IPS-11a (cell line): ENCODE measurements around the gene RABGGTA.

Experiments
- H3K4me3 ChIP-seq: one replicate; pipeline ENCODE4 v1.5.1; 2013; ENCODE audit warnings: low read depth, low read length, control low read depth

RABGGTA gene

GRCh38 chr14:24271134-24271833, at the start of gene RABGGTA:
TSS of gene RABGGTA (minus strand) at chr14:24271597. CDS start at chr14:24271115, 482 bp downstream.
- H3K4me3 ChIP-seq = peak within 1 kb of the TSS; percentile 84

GRCh38 chr14:24317141-24317928, 45.9 kb upstream of the RABGGTA start:
- no peak overlapping the region for H3K4me3 ChIP-seq

- no peak overlapping the region for H3K4me3 ChIP-seq
These were observed 45.2 kb upstream of the RABGGTA start for GRCh38 chr14:24316597-24316950.

GRCh38 chr14:24315807-24316596, 44.6 kb upstream of the RABGGTA start:
- no peak overlapping the region for H3K4me3 ChIP-seq

GRCh38 chr14:24315243-24315806, 43.9 kb upstream of the RABGGTA start:
- H3K4me3 ChIP-seq = no peak overlapping the region

- no peak overlapping the region for H3K4me3 ChIP-seq
These were observed 43.2 kb upstream of the RABGGTA start for GRCh38 chr14:24314377-24315193.

GRCh38 chr14:24313913-24314312, 42.5 kb upstream of the RABGGTA start:
- H3K4me3 ChIP-seq = no peak overlapping the region

- no peak overlapping the region for H3K4me3 ChIP-seq
These were observed 41.5 kb upstream of the RABGGTA start for GRCh38 chr14:24312736-24313507.

GRCh38 chr14:24311837-24312615, 40.6 kb upstream of the RABGGTA start:
- H3K4me3 ChIP-seq = no peak overlapping the region

- no peak within 1 kb of the TSS for H3K4me3 ChIP-seq
These were observed 39.5 kb upstream of the RABGGTA start, which contains the start of gene LTB4R for GRCh38 chr14:24310646-24311604. TSS of gene LTB4R (plus strand) at chr14:24311502. CDS start at chr14:24315652, 4,150 bp downstream.

GRCh38 chr14:24310265-24310645, 38.9 kb upstream of the RABGGTA start:
- no peak overlapping the region for H3K4me3 ChIP-seq

- no peak within 1 kb of the TSS for H3K4me3 ChIP-seq
These were observed 38.3 kb upstream of the RABGGTA start, which contains the start of gene LTB4R2 for GRCh38 chr14:24309538-24310264. TSS of gene LTB4R2 (plus strand) at chr14:24310140. CDS start at chr14:24310665, 525 bp downstream.

GRCh38 chr14:24308342-24309124, 37.1 kb upstream of the RABGGTA start:
- no peak overlapping the region for H3K4me3 ChIP-seq

GRCh38 chr14:24307575-24308341, 36.4 kb upstream of the RABGGTA start, which contains the start of gene CIDEB:
TSS of gene CIDEB (minus strand) at chr14:24307977. CDS start at chr14:24307858, 119 bp downstream.
- no peak within 1 kb of the TSS for H3K4me3 ChIP-seq

GRCh38 chr14:24307156-24307574, 35.8 kb upstream of the RABGGTA start:
- H3K4me3 ChIP-seq = no peak overlapping the region
